Stimulated activated CD4-positive, alpha-beta T cell treated with anti-CD3 and anti-CD28 coated beads, TNF-alpha, amount 100 ng/mL, for 48 hours (primary cell): Measurements from ENCODE around the gene CSF1R.

Experiments used
- DNase-seq, 3 donors: peaks; one replicate each; pipeline ENCODE4 v3.0.0-alpha.2; 2020; ENCODE audit warnings: low read depth in 3 of 3

Gene CSF1R

GRCh38 chr5:150069672-150070627 lies 16.4 kb downstream of the CSF1R start:
- DNase-seq: no peak

GRCh38 chr5:150068961-150069645 lies 17.3 kb downstream of the CSF1R start:
- DNase-seq: no peak

GRCh38 chr5:150068472-150068871 lies 17.9 kb downstream of the CSF1R start:
- no peak for DNase-seq

GRCh38 chr5:150068071-150068470 lies 18.3 kb downstream of the CSF1R start:
- DNase-seq: no peak

GRCh38 chr5:150067405-150067960 lies 18.9 kb downstream of the CSF1R start:
- no peak for DNase-seq

- no peak for DNase-seq
Measured at GRCh38 chr5:150066901-150067396, 19.4 kb downstream of the CSF1R start.

GRCh38 chr5:150066436-150066835 lies 19.9 kb downstream of the CSF1R start:
- no peak for DNase-seq

GRCh38 chr5:150065886-150066285 lies 20.5 kb downstream of the CSF1R start:
- DNase-seq: no peak

- no peak for DNase-seq
Measured at GRCh38 chr5:150065346-150065745, 21.0 kb downstream of the CSF1R start.

GRCh38 chr5:150064681-150065220 lies 21.6 kb downstream of the CSF1R start:
- no peak for DNase-seq

- no peak for DNase-seq
Measured at GRCh38 chr5:150063638-150064037, 22.7 kb downstream of the CSF1R start.

- DNase-seq: no peak
Measured at GRCh38 chr5:150062216-150062922, 24.0 kb downstream of the CSF1R start.

GRCh38 chr5:150061538-150061995 lies 24.8 kb downstream of the CSF1R start:
- DNase-seq: no peak

GRCh38 chr5:150060471-150060870 lies 25.9 kb downstream of the CSF1R start:
- no peak for DNase-seq

- no peak for DNase-seq
Measured at GRCh38 chr5:150059623-150060022, 26.7 kb downstream of the CSF1R start.

- no peak for DNase-seq
Measured at GRCh38 chr5:150058480-150059126, 27.8 kb downstream of the CSF1R start.

GRCh38 chr5:150057996-150058395 lies 28.4 kb downstream of the CSF1R start:
- no peak for DNase-seq

GRCh38 chr5:150057511-150057910 lies 28.8 kb downstream of the CSF1R start:
- DNase-seq: no peak

GRCh38 chr5:150057052-150057451 lies 29.3 kb downstream of the CSF1R start:
- DNase-seq: no peak

GRCh38 chr5:150056075-150056443 lies 30.3 kb downstream of the CSF1R start:
- no peak for DNase-seq
